Tibial nerve (tissue), 4 donors: ENCODE data around the gene E2F4. TPM values are rescaled to one million over a fixed set of nuclear protein-coding genes. Genes with fewer than 3 reads are reported as not detected.

Experiments used
- DNase-seq, 2 donors: peaks; one replicate each; pipeline ENCODE4 v3.0.0-alpha.2; 2019; ENCODE audit warnings: low spot score in 2 of 2
- H3K27ac ChIP-seq, 4 donors: fragments of 200-600 bp; sonication (generic) in 3 of 4; one replicate each; pipeline ENCODE4 v1.5.1; 2017 to 2019; ENCODE audit warnings: mild to moderate bottlenecking in 1 of 4
- H3K27me3 ChIP-seq, 2 donors: fragments of 200-600 bp; sonication (generic) in 1 of 2; one replicate each; pipeline versions ENCODE4 v1.5.1 to v1.6.0; 2017 to 2019
- H3K36me3 ChIP-seq, 3 donors: fragments of 200-600 bp; sonication (generic); one replicate each; pipeline ENCODE4 v1.5.1; 2018 to 2019
- H3K4me1 ChIP-seq, 4 donors: fragments of 200-600 bp; sonication (generic) in 3 of 4; one replicate each; pipeline ENCODE4 v1.5.1; 2017 to 2019
- H3K4me3 ChIP-seq, 4 donors: fragments of 200-600 bp; sonication (generic) in 3 of 4; one replicate each; pipeline ENCODE4 v1.5.1; 2017 to 2019; ENCODE audit warnings: mild to moderate bottlenecking in 1 of 4, moderate library complexity in 1 of 4
- H3K9me3 ChIP-seq, 4 donors: fragments of 200-600 bp; sonication (generic) in 3 of 4; one replicate each; pipeline ENCODE4 v1.5.1; 2017 to 2019
- CTCF ChIP-seq, 5 experiments: fragments of 200-600 bp in 3 of 5; fragments of 450-650 bp in 2 of 5; sonication (generic) in 3 of 5; IDR thresholded peaks; one replicate each; pipeline ENCODE4 v1.5.1; 2016 to 2019; ENCODE audit warnings: antibody characterized with exemption in 5 of 5, mild to moderate bottlenecking in 3 of 5, moderate library complexity in 2 of 5
- EP300 ChIP-seq, 2 donors: sonication (generic); formaldehyde crosslinking; IDR thresholded peaks; one replicate each; pipeline ENCODE4 v1.6.1; 2017; ENCODE audit warnings: antibody characterized with exemption in 2 of 2, mild to moderate bottlenecking in 1 of 2
- POLR2A ChIP-seq, 2 donors: fragments of 450-650 bp; IDR thresholded peaks; one replicate each; pipeline ENCODE4 v1.6.1; 2017; ENCODE audit warnings: antibody characterized with exemption in 2 of 2, mild to moderate bottlenecking in 2 of 2, moderate library complexity in 2 of 2
- WGBS, 2 donors: methylation state at CpG; one replicate each; pipeline ENCODE4 v1.1.5; 2018; 5-methylcytosine and 5-hydroxymethylcytosine counted together
- total RNA-seq, 4 donors: library from RNA; depleted of rRNA; stranded (reverse); fragments of >200 nt; gene quantifications; one replicate each; pipeline ENCODE4 v1.1.0, GENCODE V29; 2016

Gene E2F4
- total RNA-seq, 4 donors from 2014 or later = 60.1 to 119 (median 99.8) TPM

GRCh38 chr16:67150047-67150832 is 41.7 kb upstream of the E2F4 start:
- Histone ChIP-seq H3K4me1 (peaks cover 0 to 30% (median 13%) of the 10 kb centered on the region in 4 donors), H3K36me3 (peaks cover 0 to 46% (median 13%) of the 10 kb centered on the region in 3 donors), H3K4me3 (peak overlapping the region; percentile 36 to 67 (median 47)), H3K9me3 (no peaks in the 10 kb centered on the region), H3K27me3 (peaks cover 0 to 23% of the 10 kb centered on the region in 2 donors), H3K27ac (peak overlapping the region; percentile 43 to 87 (median 69))
- no peak for DNase-seq
- TF ChIP-seq EP300 (IDR thresholded peaks at IDR 0.05) = no peak
- TF ChIP-seq POLR2A (IDR thresholded peaks at IDR 0.05) = no peak
- TF ChIP-seq CTCF (IDR thresholded peaks at IDR 0.05) = no peak
- 4% methylated on average over 39 to 42 of the region's 94 CpGs for WGBS, 2 donors

GRCh38 chr16:67150833-67151396 is 41.0 kb upstream of the E2F4 start, which contains the start of gene B3GNT9:
Gene B3GNT9 (minus strand): TSS chr16:67150998. CDS start chr16:67150485, 513 bp downstream.
- Histone ChIP-seq H3K27ac (peak within 1 kb of the TSS; percentile 43 to 87 (median 69)), H3K9me3 (no peaks in the 10 kb centered on the region)

GRCh38 chr16:67151431-67152097 is 40.4 kb upstream of the E2F4 start:
- peaks cover 0 to 23% of the 10 kb centered on the region in 2 donors for H3K27me3 ChIP-seq
- H3K27ac ChIP-seq = peak overlapping the region in 2 of 4 donors; percentile 78 to 87
- no peaks in the 10 kb centered on the region for H3K9me3 ChIP-seq
- no peak for TF ChIP-seq EP300 (IDR thresholded peaks at IDR 0.05)
- no peak for TF ChIP-seq POLR2A (IDR thresholded peaks at IDR 0.05)
- no peak for TF ChIP-seq CTCF (IDR thresholded peaks at IDR 0.05)
- peaks cover 0 to 38% (median 19%) of the 10 kb centered on the region in 4 donors for H3K4me1 ChIP-seq
- peak overlapping the region in 1 of 4 donors; percentile 67 for H3K4me3 ChIP-seq
- H3K36me3 ChIP-seq = peaks cover 0 to 33% (median 0%) of the 10 kb centered on the region in 3 donors
- WGBS, 2 donors = 54 to 58% methylated on average over 4 to 8 of the region's 8 CpGs
- DNase-seq = no peak

More at GRCh38 chr16:67150833-67151396, 41.0 kb upstream of the E2F4 start, which contains the start of gene B3GNT9:
- H3K27me3 ChIP-seq = peaks cover 0 to 23% of the 10 kb centered on the region in 2 donors
- 2 to 3% methylated on average over 15 to 28 of the region's 34 CpGs for WGBS, 2 donors
- peak; percentile 47 to 56 for DNase-seq
- H3K4me1 ChIP-seq = peaks cover 0 to 37% (median 19%) of the 10 kb centered on the region in 4 donors
- peaks cover 0 to 40% (median 6%) of the 10 kb centered on the region in 3 donors for H3K36me3 ChIP-seq
- TF ChIP-seq EP300 (IDR thresholded peaks at IDR 0.05) (peak in 1 of 2 donors; percentile 9), POLR2A (IDR thresholded peaks at IDR 0.05) (no peak), CTCF (IDR thresholded peaks at IDR 0.05) (no peak)
- H3K4me3 ChIP-seq = peak within 1 kb of the TSS; percentile 36 to 67 (median 47)

GRCh38 chr16:67154578-67155294 is 37.2 kb upstream of the E2F4 start:
- H3K27me3 ChIP-seq = peaks cover 0 to 17% of the 10 kb centered on the region in 2 donors
- no peak overlapping the region for H3K27ac ChIP-seq
- H3K9me3 ChIP-seq = no peaks in the 10 kb centered on the region
- H3K4me1 ChIP-seq = peaks cover 0 to 45% (median 23%) of the 10 kb centered on the region in 4 donors
- peak overlapping the region in 2 of 4 donors; percentile 30 to 31 for H3K4me3 ChIP-seq
- no peak for TF ChIP-seq EP300 (IDR thresholded peaks at IDR 0.05)
- TF ChIP-seq CTCF (IDR thresholded peaks at IDR 0.05) = no peak
- TF ChIP-seq POLR2A (IDR thresholded peaks at IDR 0.05) = no peak
- no peak for DNase-seq
- 10 to 27% methylated on average over 23 to 61 of the region's 61 CpGs for WGBS, 2 donors
- H3K36me3 ChIP-seq = peaks cover 0 to 1% (median 0%) of the 10 kb centered on the region in 3 donors
